ENCODE results near the gene CAPN10.

The CAPN10 gene

DNA sequence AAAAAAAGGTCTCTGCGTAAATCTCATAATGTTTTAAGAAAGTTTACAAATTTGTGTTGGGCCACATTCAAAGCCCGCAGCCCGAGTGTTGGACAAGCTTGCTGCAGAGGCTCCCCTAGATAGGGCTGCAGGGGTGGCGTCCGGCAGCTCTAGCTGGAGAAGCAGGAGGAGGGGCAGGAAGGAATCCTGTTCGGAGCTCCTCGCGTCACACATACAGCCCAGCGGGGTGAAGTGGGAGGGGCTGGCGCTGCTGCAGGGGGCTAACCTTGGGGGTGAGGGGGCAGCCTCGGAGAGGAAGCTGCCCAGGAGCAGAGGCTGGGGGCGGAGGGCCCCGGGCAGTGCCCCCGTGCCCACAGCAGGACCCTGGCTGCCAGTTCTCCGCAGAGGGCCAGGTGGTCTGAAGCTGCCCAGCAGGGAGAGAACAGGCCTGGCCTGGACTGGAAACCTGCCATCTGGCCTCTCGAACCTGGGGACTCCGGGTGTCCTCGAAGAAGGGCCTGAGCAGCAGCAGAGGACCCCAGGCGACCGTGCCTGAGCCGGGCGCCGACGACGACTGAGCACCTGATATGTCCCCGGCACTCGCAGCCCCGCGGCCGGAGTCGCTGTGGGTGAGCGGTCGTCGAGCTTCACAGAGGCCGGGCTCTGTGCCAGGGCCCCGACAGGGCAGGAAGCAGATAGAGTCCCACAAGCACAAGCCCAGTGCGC is 36.1 kb downstream of the CAPN10 start:
- no peaks in the 10 kb centered on the region for H3F3A ChIP-seq (ENCODE audit: insufficient read depth)
- no peaks in the 10 kb centered on the region for H3K79me2 ChIP-seq (ENCODE audit: insufficient read depth, low read length)
- TF ChIP-seq EZH2phosphoT487 (conservative IDR thresholded peaks at IDR 0.05; ENCODE audit: low read length) = no peak
- TF ChIP-seq, protein P1, sequence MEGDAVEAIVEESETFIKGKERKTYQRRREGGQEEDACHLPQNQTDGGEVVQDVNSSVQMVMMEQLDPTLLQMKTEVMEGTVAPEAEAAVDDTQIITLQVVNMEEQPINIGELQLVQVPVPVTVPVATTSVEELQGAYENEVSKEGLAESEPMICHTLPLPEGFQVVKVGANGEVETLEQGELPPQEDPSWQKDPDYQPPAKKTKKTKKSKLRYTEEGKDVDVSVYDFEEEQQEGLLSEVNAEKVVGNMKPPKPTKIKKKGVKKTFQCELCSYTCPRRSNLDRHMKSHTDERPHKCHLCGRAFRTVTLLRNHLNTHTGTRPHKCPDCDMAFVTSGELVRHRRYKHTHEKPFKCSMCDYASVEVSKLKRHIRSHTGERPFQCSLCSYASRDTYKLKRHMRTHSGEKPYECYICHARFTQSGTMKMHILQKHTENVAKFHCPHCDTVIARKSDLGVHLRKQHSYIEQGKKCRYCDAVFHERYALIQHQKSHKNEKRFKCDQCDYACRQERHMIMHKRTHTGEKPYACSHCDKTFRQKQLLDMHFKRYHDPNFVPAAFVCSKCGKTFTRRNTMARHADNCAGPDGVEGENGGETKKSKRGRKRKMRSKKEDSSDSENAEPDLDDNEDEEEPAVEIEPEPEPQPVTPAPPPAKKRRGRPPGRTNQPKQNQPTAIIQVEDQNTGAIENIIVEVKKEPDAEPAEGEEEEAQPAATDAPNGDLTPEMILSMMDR (IDR thresholded peaks at IDR 0.05; ENCODE audit: insufficient read depth, low read length, poor library complexity, severe bottlenecking) = no peak
- no peaks in the 10 kb centered on the region for H3K36me3 ChIP-seq (ENCODE audit: low read length)
- no peaks in the 10 kb centered on the region for H3K9me3 ChIP-seq (ENCODE audit: insufficient read depth, low read length)
- H3K9ac ChIP-seq (ENCODE audit: low read length) = no peak overlapping the region
- H3K4me2 ChIP-seq (ENCODE audit: low read depth, low read length, poor library complexity, severe bottlenecking) = no peak overlapping the region
- H2AFZ ChIP-seq (ENCODE audit: low read depth, low read length, severe bottlenecking) = no peak overlapping the region
- no peaks in the 10 kb centered on the region for H4K20me1 ChIP-seq (ENCODE audit: low read depth, low read length)
- no peak overlapping the region for H3K27ac ChIP-seq (ENCODE audit: low read depth, low read length)
- H3K9me2 ChIP-seq (replicated peaks; ENCODE audit: insufficient read depth, low read length) = no peaks in the 10 kb centered on the region
- H3K4me3 ChIP-seq (ENCODE audit: insufficient read depth, low read length, poor library complexity, severe bottlenecking) = no peak overlapping the region
- no peaks in the 10 kb centered on the region for H3K27me3 ChIP-seq (ENCODE audit: low read length)

DNA sequence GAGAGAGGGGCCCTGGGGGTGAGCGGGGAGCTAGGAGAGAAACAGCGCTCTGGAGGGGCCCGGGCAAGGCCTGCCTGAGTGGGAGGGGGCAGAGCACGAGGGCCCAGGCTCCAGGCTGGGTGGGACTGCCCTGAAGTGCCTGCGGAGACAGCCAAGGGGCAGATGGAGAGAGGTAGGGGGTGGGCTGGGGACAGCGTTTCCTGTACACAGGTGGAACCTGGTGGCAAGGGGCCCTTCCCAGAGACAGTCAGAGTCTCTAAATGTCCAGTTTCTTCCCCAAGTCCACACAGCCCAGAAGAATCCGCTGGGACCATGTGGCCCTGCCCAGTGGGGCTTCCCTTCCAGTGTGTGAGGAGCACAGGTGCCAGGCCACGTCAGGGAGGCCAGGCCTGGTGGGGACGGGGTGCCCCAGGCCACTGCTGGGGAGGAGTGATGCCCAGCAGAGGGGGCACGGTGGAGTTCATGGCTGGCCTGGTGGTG is 37.0 kb downstream of the CAPN10 start:
- Histone ChIP-seq H3K27ac (ENCODE audit: low read depth, low read length) (no peak overlapping the region), H3K9me2 (replicated peaks; ENCODE audit: insufficient read depth, low read length) (no peaks in the 10 kb centered on the region), H3K4me3 (ENCODE audit: insufficient read depth, low read length, poor library complexity, severe bottlenecking) (no peak overlapping the region), H3K27me3 (ENCODE audit: low read length) (no peaks in the 10 kb centered on the region), H3K79me2 (ENCODE audit: insufficient read depth, low read length) (no peaks in the 10 kb centered on the region), H3F3A (ENCODE audit: insufficient read depth) (no peaks in the 10 kb centered on the region), H4K20me1 (ENCODE audit: low read depth, low read length) (no peaks in the 10 kb centered on the region), H3K9ac (ENCODE audit: low read length) (no peak overlapping the region), H3K36me3 (ENCODE audit: low read length) (no peaks in the 10 kb centered on the region), H3K9me3 (ENCODE audit: insufficient read depth, low read length) (no peaks in the 10 kb centered on the region), H2AFZ (ENCODE audit: low read depth, low read length, severe bottlenecking) (no peak overlapping the region), H3K4me2 (ENCODE audit: low read depth, low read length, poor library complexity, severe bottlenecking) (no peak overlapping the region)
- no peak for TF ChIP-seq EZH2phosphoT487 (conservative IDR thresholded peaks at IDR 0.05; ENCODE audit: low read length)
- TF ChIP-seq, protein P1 (IDR thresholded peaks at IDR 0.05; ENCODE audit: insufficient read depth, low read length, poor library complexity, severe bottlenecking) = no peak

DNA sequence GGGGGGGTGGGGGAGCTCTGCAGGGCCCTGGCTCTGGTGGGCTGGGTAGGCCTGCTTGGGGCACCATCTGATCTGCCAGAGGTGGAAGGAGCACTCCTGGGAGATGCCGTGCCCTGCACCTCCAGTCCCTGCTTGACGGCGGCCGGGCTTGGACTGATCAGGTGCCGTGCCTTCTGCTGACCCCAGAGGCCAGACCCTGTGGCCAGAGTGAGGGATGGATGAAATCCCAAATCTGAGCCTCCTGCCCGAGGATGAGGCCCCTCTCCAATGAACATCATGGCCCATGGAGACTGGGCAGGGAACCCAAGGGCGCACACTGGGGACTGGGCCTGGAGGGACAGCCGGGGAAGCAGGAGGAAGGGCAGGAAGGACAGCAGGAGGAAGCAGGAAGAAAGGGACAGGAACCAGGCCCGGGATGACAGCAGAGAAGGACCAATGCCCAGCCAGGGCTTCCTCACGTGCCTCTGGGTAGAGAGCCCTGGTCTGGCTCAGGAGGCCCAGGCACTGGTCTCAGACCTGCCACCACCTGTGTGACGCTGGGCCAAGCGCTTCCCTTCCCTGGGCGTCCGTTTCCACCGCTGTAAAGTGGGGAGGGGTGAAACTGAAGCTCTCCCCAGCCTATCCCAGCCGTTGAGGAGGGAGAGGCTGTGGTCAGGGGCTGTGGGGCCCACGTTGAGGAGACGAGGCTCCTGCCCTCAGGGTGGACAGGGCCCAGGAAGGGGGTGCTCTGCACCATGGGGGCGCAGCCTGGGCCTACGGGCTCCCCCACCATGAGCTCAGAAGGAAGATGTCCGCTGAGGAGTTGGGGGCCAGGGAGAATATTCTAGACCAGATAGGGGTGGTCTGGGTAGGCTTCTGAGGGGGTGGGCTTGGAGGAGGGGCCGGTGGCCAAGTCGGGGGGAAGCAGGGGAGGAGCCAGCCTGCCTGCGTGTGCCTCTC is 37.7 kb downstream of the CAPN10 start:
- no peaks in the 10 kb centered on the region for H3K9me3 ChIP-seq (ENCODE audit: insufficient read depth, low read length)
- H3K4me2 ChIP-seq (ENCODE audit: low read depth, low read length, poor library complexity, severe bottlenecking) = no peak overlapping the region
- no peaks in the 10 kb centered on the region for H3K36me3 ChIP-seq (ENCODE audit: low read length)
- no peak overlapping the region for H3K9ac ChIP-seq (ENCODE audit: low read length)
- no peak overlapping the region for H2AFZ ChIP-seq (ENCODE audit: low read depth, low read length, severe bottlenecking)
- no peaks in the 10 kb centered on the region for H3K79me2 ChIP-seq (ENCODE audit: insufficient read depth, low read length)
- no peaks in the 10 kb centered on the region for H3K9me2 ChIP-seq (replicated peaks; ENCODE audit: insufficient read depth, low read length)
- no peaks in the 10 kb centered on the region for H3K27me3 ChIP-seq (ENCODE audit: low read length)
- no peak overlapping the region for H3K4me3 ChIP-seq (ENCODE audit: insufficient read depth, low read length, poor library complexity, severe bottlenecking)
- no peak for TF ChIP-seq EZH2phosphoT487 (conservative IDR thresholded peaks at IDR 0.05; ENCODE audit: low read length)
- TF ChIP-seq, protein P1 (IDR thresholded peaks at IDR 0.05; ENCODE audit: insufficient read depth, low read length, poor library complexity, severe bottlenecking) = no peak
- no peaks in the 10 kb centered on the region for H4K20me1 ChIP-seq (ENCODE audit: low read depth, low read length)
- H3F3A ChIP-seq (ENCODE audit: insufficient read depth) = no peaks in the 10 kb centered on the region
- H3K27ac ChIP-seq (ENCODE audit: low read depth, low read length) = no peak overlapping the region

Data from SU-DHL-6 (cell line).